Erythroblast (primary cell): ENCODE data around the gene RAB8A.

Source experiments
- GATA1 ChIP-seq: IDR thresholded peaks from 2 replicates; pipeline ENCODE4 v1.6.1; 2011; ENCODE audit warnings: low read depth, mild to moderate bottlenecking, control low read depth, low read length, moderate library complexity
- POLR2A ChIP-seq: IDR thresholded peaks from 2 replicates; pipeline ENCODE4 v1.6.1; 2011; ENCODE audit warnings: mild to moderate bottlenecking, low read length

DNA sequence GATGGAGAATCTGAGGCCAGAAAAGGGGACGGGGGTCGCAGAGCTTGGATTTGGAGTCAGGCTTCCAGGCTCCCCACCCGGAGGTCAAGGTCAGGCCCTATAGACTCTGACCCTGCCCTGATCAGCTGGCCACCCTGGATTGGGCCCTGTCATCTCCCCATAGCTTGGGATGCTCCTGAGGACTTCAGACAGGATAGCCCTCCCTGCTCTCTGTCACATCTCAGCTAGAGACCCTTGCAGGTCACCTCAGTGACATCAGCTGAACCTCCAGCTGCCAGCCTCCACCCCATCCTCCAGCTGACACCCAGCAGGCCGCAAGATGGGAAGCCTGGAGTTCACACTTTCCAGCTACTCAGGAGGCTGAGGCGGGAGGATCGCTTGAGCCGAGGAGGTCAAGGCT lies 38.2 kb upstream of the RAB8A start:
- no peak for TF ChIP-seq POLR2A
- TF ChIP-seq GATA1: no peak
